Measurements from ENCODE around the gene DSCAML1.

DSCAML1 gene

GRCh38 chr11:117583063-117583801 is 213.8 kb downstream of the DSCAML1 start:
- DNase-seq (ENCODE audit: low read depth), result no peak

- no peak for DNase-seq (ENCODE audit: low read depth)
Observed at GRCh38 chr11:117582433-117582832, 214.6 kb downstream of the DSCAML1 start.

- DNase-seq (ENCODE audit: low read depth), result no peak
Observed at GRCh38 chr11:117580866-117581265, 216.2 kb downstream of the DSCAML1 start.

- no peak for DNase-seq (ENCODE audit: low read depth)
Observed at GRCh38 chr11:117579161-117579560, 217.9 kb downstream of the DSCAML1 start.

DNA sequence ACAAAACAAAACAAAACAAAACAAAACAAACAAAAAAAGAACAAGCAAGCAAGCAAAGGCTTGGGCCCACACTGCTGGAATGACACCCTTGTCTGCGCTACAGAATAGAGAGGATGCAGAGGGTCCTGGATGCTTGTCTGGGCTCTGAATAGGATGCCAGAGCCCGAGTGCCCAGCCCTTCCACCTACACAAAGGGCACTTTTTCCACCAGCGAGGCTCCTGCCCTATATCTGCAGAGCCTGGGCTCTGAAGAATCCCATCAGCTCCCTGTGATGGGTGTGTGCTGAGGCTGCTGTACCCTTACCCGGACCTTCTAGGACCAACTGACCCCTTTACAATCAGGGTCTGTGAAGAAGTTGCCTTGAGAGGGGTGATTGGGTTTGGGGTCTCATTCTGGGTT is 221.2 kb downstream of the DSCAML1 start:
- no peak for DNase-seq (ENCODE audit: low read depth)

GRCh38 chr11:117574551-117574950 is 222.5 kb downstream of the DSCAML1 start:
- no peak for DNase-seq (ENCODE audit: low read depth)

DNA sequence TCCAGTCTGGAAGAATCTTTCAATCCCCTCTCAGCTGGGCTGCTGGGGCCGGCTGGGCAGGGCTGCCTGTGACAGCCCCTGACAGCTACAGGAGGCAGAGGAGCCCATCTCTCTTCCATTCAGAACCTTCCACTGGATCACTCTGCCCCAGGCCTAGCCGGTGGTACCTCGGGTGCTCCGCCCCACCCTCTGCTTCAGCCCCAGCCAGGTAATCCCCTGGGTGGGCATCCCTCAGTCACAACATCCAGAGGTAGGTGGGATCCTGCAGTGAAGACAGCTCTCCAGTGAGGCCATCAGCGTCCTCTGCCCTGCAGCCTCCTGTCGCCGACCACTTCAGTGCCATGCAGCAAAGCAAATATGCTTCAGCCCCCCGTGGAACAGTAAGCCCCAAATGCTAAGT is 223.7 kb downstream of the DSCAML1 start:
- no peak for DNase-seq (ENCODE audit: low read depth)

GRCh38 chr11:117572671-117573070 is 224.3 kb downstream of the DSCAML1 start:
- no peak for DNase-seq (ENCODE audit: low read depth)

GRCh38 chr11:117572129-117572528 is 224.9 kb downstream of the DSCAML1 start:
- DNase-seq (ENCODE audit: low read depth), result no peak

GRCh38 chr11:117570701-117571100 is 226.3 kb downstream of the DSCAML1 start:
- no peak for DNase-seq (ENCODE audit: low read depth)

- no peak for DNase-seq (ENCODE audit: low read depth)
Observed at GRCh38 chr11:117569911-117570310, 227.1 kb downstream of the DSCAML1 start.

DNA sequence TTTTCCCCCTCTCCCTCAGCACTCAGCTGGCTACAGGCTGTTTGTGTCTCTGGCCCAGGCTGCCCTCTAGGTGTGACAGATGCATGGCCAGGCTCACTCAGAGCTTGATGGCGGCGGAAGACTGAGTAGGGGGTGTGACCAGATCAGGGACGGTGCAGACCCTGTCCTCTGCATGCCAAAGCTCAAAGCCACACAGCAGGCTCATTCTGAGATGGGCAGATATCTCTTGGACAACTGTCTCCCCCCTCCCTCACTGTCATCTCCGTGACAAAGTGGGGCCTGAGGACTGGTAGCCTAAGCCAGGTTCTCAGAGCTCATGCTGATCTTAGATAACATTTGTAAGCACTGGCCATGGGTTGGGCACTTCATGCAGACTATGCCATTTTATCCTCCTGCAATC is 231.3 kb downstream of the DSCAML1 start:
- no peak for DNase-seq (ENCODE audit: low read depth)

GRCh38 chr11:117564321-117564720 is 232.7 kb downstream of the DSCAML1 start:
- no peak for DNase-seq (ENCODE audit: low read depth)

- no peak for DNase-seq (ENCODE audit: low read depth)
Observed at GRCh38 chr11:117563556-117563955, 233.5 kb downstream of the DSCAML1 start.

GRCh38 chr11:117562136-117562535 is 234.9 kb downstream of the DSCAML1 start:
- DNase-seq (ENCODE audit: low read depth), result no peak

GRCh38 chr11:117560780-117561530 is 236.1 kb downstream of the DSCAML1 start:
- DNase-seq (ENCODE audit: low read depth), result no peak

DNA sequence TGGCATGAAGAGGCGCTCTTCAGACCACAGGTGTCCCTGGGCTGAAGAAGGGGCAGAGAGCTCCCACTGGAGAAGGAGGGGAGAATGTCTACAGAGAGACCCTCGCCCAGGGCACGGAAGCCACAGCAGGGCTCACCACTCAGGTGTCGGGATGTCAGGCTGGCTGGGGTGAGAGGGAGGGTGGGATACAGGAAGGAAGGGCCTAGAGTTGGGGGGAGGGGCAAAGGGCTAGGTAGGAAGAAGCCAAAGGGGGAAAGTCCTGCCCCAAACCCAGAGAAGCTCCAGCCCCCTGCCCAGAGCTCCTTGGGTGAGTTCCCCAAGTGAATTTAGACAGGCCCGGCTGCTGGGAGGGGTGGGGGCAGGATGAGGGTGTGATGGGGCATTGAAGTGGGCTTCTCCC is 237.3 kb downstream of the DSCAML1 start:
- DNase-seq (ENCODE audit: low read depth), result no peak

- no peak for DNase-seq (ENCODE audit: low read depth)
Observed at GRCh38 chr11:117557361-117557760, 239.7 kb downstream of the DSCAML1 start.

DNA sequence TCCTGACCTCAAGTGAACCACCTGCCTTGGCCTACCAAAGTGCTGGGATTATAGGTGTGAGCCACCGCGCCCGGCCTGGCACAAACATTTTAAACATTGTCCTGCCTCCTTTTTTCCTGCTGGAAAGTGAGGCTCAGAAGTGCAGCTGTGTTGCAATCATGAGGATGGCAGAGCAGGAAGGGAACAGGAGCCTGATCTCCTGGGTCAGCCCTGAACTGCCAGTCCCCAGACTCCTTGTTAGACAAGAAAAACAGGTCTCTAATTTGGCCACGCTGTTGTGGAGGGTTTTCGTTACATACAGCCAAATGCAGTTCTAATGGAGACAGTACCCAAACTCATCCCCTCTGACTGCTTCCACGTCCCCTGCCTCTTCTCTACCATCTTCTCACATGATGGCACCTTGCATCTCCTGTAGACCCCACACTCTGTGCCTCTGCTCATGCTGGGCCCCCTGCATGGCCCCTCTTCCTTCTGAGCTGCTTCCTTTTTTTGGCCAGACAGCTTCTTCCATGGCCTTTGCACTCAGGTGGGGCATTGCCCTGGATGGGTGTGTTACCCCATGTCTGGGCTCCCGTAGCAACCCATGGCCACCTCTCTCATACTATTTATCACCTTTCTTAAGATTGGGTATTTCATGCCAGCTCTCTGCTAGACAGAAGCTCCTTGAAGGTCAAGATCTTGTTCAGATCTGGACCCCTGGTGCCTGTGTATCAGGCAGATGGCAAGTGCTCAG is 242.2 kb downstream of the DSCAML1 start:
- no peak for DNase-seq (ENCODE audit: low read depth)

GRCh38 chr11:117552626-117553025 is 244.4 kb downstream of the DSCAML1 start:
- no peak for DNase-seq (ENCODE audit: low read depth)

DNA sequence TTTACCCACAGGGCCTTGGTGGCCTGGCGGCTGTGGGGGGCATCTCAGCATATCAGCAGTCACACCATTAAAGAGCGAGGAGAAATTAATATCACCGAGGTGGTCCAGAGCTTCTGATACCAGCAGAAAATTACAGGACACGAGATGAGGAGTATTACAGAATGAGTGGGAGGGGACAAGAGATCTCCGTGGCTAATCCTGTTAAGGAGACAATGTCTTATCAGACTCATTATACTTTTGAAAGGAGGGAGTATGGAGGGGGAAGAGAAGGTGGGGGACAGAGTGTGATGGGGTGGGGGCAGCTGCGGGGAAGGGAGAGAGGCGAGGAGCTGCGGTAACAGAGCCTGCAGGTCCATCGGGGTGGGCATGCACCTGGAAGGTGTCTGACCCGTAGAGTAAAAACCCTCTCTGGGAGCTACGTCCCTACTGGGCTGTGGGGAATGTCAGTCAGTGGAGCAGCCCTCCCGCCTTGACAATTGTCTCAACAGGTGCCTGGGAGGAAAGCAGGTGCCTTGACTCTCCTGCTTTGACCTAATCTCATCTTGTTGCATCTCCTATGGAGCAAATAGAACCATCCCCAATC is 245.2 kb downstream of the DSCAML1 start:
- no peak for DNase-seq (ENCODE audit: low read depth)

GRCh38 chr11:117550466-117550865 is 246.6 kb downstream of the DSCAML1 start:
- DNase-seq (ENCODE audit: low read depth), result no peak

DNA sequence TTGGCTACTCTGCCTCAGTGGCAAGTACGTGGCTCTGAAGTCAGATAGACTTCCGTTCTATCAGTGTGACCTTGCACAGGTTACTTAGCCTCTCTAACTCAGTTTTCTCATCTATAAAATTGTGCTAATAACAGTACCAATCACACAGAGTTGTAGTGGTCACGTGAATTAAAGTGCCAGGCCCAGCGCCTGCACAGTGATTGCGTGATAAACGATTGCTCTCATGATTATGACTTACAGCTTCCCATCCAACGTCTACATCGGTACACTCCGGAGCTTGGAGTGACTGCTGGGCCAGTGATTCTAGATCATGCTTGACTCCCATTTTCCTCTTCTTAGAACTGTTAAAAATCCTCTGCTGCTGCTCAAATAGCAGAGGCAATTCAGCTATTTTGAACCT is 247.6 kb downstream of the DSCAML1 start:
- DNase-seq (ENCODE audit: low read depth), result no peak

All from GM04504 (cell line).